Measurements from ENCODE around the gene STX16.
A peak's percentile ranks its signal among the peaks of the same experiment; 100 is the strongest.
"Not testable (repeated sequence)": the region's sequence is repeated elsewhere in the genome, so short reads cannot be mapped to it uniquely, and the experiment has no call there.

The STX16 gene

GRCh38 chr20:58637466-58638213 lies 13.4 kb upstream of the STX16 start:
- DNase-seq = no peak

- DNase-seq = no peak
Observed at GRCh38 chr20:58638467-58639181, 12.5 kb upstream of the STX16 start.

- no peak for DNase-seq
Observed at GRCh38 chr20:58639182-58640146, 11.6 kb upstream of the STX16 start.

GRCh38 chr20:58640446-58640845 lies 10.6 kb upstream of the STX16 start:
- DNase-seq = no peak

GRCh38 chr20:58642441-58642840 lies 8.6 kb upstream of the STX16 start:
- DNase-seq = no peak

- DNase-seq = not testable (repeated sequence)
Observed at GRCh38 chr20:58642896-58643295, 8.2 kb upstream of the STX16 start.

- DNase-seq = no peak
Observed at GRCh38 chr20:58645412-58645968, 5.6 kb upstream of the STX16 start.

GRCh38 chr20:58646257-58646656 lies 4.8 kb upstream of the STX16 start:
- DNase-seq = no peak

GRCh38 chr20:58646703-58647102 lies 4.4 kb upstream of the STX16 start:
- DNase-seq = no peak

GRCh38 chr20:58647162-58647795 lies 3.8 kb upstream of the STX16 start:
- DNase-seq = no peak

GRCh38 chr20:58647796-58648501 lies 3.1 kb upstream of the STX16 start:
- DNase-seq = no peak

- not testable (repeated sequence) for DNase-seq
Observed at GRCh38 chr20:58648502-58648825, 2.6 kb upstream of the STX16 start.

GRCh38 chr20:58649288-58650180 lies 1.5 kb upstream of the STX16 start:
- DNase-seq = no peak

GRCh38 chr20:58650181-58650775 lies 805 bp upstream of the STX16 start:
- no peak for DNase-seq

- DNase-seq = peak; percentile 25
Observed at GRCh38 chr20:58651559-58651945, 469 bp downstream of the STX16 start.

- DNase-seq = no peak
Observed at GRCh38 chr20:58651946-58652605, 993 bp downstream of the STX16 start.

GRCh38 chr20:58652606-58653294 lies 1.7 kb downstream of the STX16 start:
- DNase-seq = no peak

- no peak for DNase-seq
Observed at GRCh38 chr20:58654337-58654736, 3.3 kb downstream of the STX16 start.

Data from NCI-H1694 treated with DMSO at 0.1 percent for 48 hours (cell line).